ENCODE data around the gene EML4. TPM values are rescaled to one million over a fixed set of nuclear protein-coding genes. Genes with fewer than 3 reads are reported as not detected.
A peak's percentile ranks its signal among the peaks of the same experiment; 100 is the strongest.

Gene EML4
- total and polyA plus RNA-seq, 9 of the 15 experiments (the other 6 are each of a cell fraction or from before 2014, with no cell fraction given), result 14.7 to 48.3 (median 36.5) TPM

- H3K9me3 ChIP-seq (replicated peaks; ENCODE audit: control insufficient read depth, insufficient read depth, low read depth, low read length), result no peaks in the 10 kb centered on the region
- H3K9me1 ChIP-seq (ENCODE audit: control insufficient read depth, insufficient read depth, low read length), result no peaks in the 10 kb centered on the region
- no peaks in the 10 kb centered on the region; the same call in 1 of the 2 replicates for H4K20me1 ChIP-seq (replicated peaks; ENCODE audit: control insufficient read depth, insufficient read depth, low read length)
- 73% methylated on average over 1 of the region's 1 CpG for WGBS (ENCODE audit: insufficient coverage, low coverage, missing lambda C conversion rate)
- no peak overlapping the region for H2AFZ ChIP-seq (ENCODE audit: low read depth, low read length)
- POLR2A ChIA-PET, result no interaction called here
- H3K36me3 ChIP-seq (ENCODE audit: control insufficient read depth, insufficient read depth, low read length), result no peaks in the 10 kb centered on the region
- FAIRE-seq (no peak), DNase-seq (ENCODE audit: extremely low read depth in 1 of 4, low spot score in 3 of 4) (no peak), ATAC-seq (no peak)
- no peak overlapping the region for H3K4me3 ChIP-seq
- no peak overlapping the region for H3K4me2 ChIP-seq (ENCODE audit: insufficient read depth, low read length)
- BruUV-seq (replicated peaks), result no TSS peak
- intact Hi-C loops (cut with micrococcal nuclease), result no loop called here
- in situ Hi-C loops (cut with MboI), result no loop called here
- H3K9ac ChIP-seq (ENCODE audit: insufficient read depth in 1 of 2, low read depth in 2 of 2, low read length in 2 of 2), result no peak overlapping the region
- H3K79me2 ChIP-seq (ENCODE audit: control insufficient read depth, insufficient read depth, low read length), result peaks cover 7% of the 10 kb centered on the region; the same call in 2 of the 3 replicates
- no peaks in the 10 kb centered on the region for H3K4me1 ChIP-seq (replicated peaks in 1 of 2; ENCODE audit: control insufficient read depth in 2 of 2, insufficient read depth in 2 of 2, low read length in 2 of 2)
- no peak overlapping the region for H3K27ac ChIP-seq (ENCODE audit: extremely low read depth, low read depth, low read length)
- CTCF ChIA-PET (ENCODE audit: low intra/inter-chr PET ratio), result no interaction called here
- TF ChIP-seq PML (IDR thresholded peaks at IDR 0.05; ENCODE audit: low read length) (no peak), ZNF316 (IDR thresholded peaks at IDR 0.05) (peak; percentile 30; the same call in 1 of the 2 replicates), C11orf30 (IDR thresholded peaks at IDR 0.05; ENCODE audit: low read depth) (0 out of 2 replicates have a peak, but pooled peaks have one; percentile 17)
- H3K27me3 ChIP-seq (ENCODE audit: control insufficient read depth in 2 of 2, insufficient read depth in 2 of 2, low read length in 2 of 2), result no peaks in the 10 kb centered on the region
Measured at GRCh38 chr2:42225573-42225972, 56.4 kb downstream of the EML4 start.

DNA sequence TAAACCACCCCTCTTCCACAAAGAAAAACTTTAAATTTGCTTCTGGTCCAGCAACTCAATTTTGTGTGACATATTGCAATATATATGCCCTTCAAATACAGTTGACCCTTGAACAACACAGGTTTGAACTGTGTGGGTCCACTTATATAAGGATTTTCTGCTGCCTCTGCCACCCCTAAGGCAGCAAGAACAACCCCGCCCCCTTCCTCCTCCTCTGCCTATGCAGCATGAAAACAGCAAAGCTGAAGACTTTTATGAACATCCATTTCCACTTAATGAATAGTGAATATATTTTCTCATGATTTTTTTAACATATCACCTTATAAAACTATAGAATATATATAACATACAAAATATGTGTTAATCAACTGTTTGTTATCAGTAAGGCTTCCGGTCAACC, 58.3 kb downstream of the EML4 start:
- H3K9ac ChIP-seq (ENCODE audit: insufficient read depth in 1 of 2, low read depth in 2 of 2, low read length in 2 of 2), result no peak overlapping the region
- H3K27ac ChIP-seq (ENCODE audit: extremely low read depth, low read depth, low read length), result no peak overlapping the region
- no peak overlapping the region for H2AFZ ChIP-seq (ENCODE audit: low read depth, low read length)
- no peak for DNase-seq (ENCODE audit: extremely low read depth in 1 of 4, low spot score in 3 of 4)
- H3K36me3 ChIP-seq (ENCODE audit: control insufficient read depth, insufficient read depth, low read length), result no peaks in the 10 kb centered on the region
- no peak overlapping the region for H3K4me3 ChIP-seq
- no peak overlapping the region for H3K4me2 ChIP-seq (ENCODE audit: insufficient read depth, low read length)
- H3K9me3 ChIP-seq (replicated peaks; ENCODE audit: control insufficient read depth, insufficient read depth, low read depth, low read length), result no peaks in the 10 kb centered on the region
- POLR2A ChIA-PET, result no interaction called here
- ATAC-seq, result no peak
- H3K79me2 ChIP-seq (ENCODE audit: control insufficient read depth, insufficient read depth, low read length), result peaks cover 7% of the 10 kb centered on the region; the same call in 2 of the 3 replicates
- H4K20me1 ChIP-seq (replicated peaks; ENCODE audit: control insufficient read depth, insufficient read depth, low read length), result peaks cover 4% of the 10 kb centered on the region
- in situ Hi-C loops (cut with MboI) (no loop called here), intact Hi-C loops (cut with micrococcal nuclease) (no loop called here)
- TF ChIP-seq NFYB (IDR thresholded peaks at IDR 0.05; ENCODE audit: extremely low read depth, insufficient read length) (no peak), SMARCE1 (IDR thresholded peaks at IDR 0.05) (no peak), MEF2A (IDR thresholded peaks at IDR 0.05; ENCODE audit: control insufficient read depth, low read depth, low read length) (no peak), SMARCB1 (IDR thresholded peaks at IDR 0.05; ENCODE audit: insufficient read length, low read depth) (no peak), RFX5 (IDR thresholded peaks at IDR 0.05; ENCODE audit: low read depth, low read length) (no peak), ZNF717 (CRISPR knock-in tag; IDR thresholded peaks at IDR 0.05) (no peak)
- no TSS peak for BruUV-seq (replicated peaks)
- H3K27me3 ChIP-seq (ENCODE audit: control insufficient read depth in 2 of 2, insufficient read depth in 2 of 2, low read length in 2 of 2), result no peaks in the 10 kb centered on the region
- CTCF ChIA-PET (ENCODE audit: low intra/inter-chr PET ratio), result no interaction called here
- WGBS (ENCODE audit: insufficient coverage, low coverage, missing lambda C conversion rate), result 83% methylated on average over 1 of the region's 2 CpGs
- H3K4me1 ChIP-seq (replicated peaks in 1 of 2; ENCODE audit: control insufficient read depth in 2 of 2, insufficient read depth in 2 of 2, low read length in 2 of 2), result no peaks in the 10 kb centered on the region
- no peaks in the 10 kb centered on the region for H3K9me1 ChIP-seq (ENCODE audit: control insufficient read depth, insufficient read depth, low read length)
- FAIRE-seq, result no peak
